Osteoblast (primary cell): ENCODE measurements around the gene NPIPB8. TPM values are rescaled to one million over a fixed set of nuclear protein-coding genes. Genes with fewer than 3 reads are reported as not detected.
A peak's percentile ranks its signal among the peaks of the same experiment; 100 is the strongest.
"Not testable (repeated sequence)": the region's sequence is repeated elsewhere in the genome, so short reads cannot be mapped to it uniquely, and the experiment has no call there.

Experiments
- DNase-seq: peaks from one replicate; pipeline ENCODE4 v3.0.0; 2011; ENCODE audit warnings: low spot score, mixed read lengths; ENCODE audit not compliant: insufficient read length; ENCODE audit errors: missing footprints
- H2AFZ ChIP-seq: 2 replicates; pipeline ENCODE4 v1.6.0; 2011; ENCODE audit warnings: mild to moderate bottlenecking, low read length
- H3K27ac ChIP-seq: 2 replicates; pipeline ENCODE4 v1.5.1; 2011; ENCODE audit warnings: mild to moderate bottlenecking, low read depth, low read length, moderate library complexity
- H3K27me3 ChIP-seq: 2 replicates; pipeline ENCODE4 v1.6.0; 2012; ENCODE audit warnings: mild to moderate bottlenecking, control low read depth, inconsistent platforms, low read length, moderate library complexity; ENCODE audit not compliant: insufficient read depth
- H3K36me3 ChIP-seq: 2 replicates; pipeline ENCODE4 v1.5.1; 2011; ENCODE audit warnings: mild to moderate bottlenecking, low read length, control low read depth, moderate library complexity; ENCODE audit not compliant: insufficient read depth
- H3K4me1 ChIP-seq: 2 replicates; pipeline ENCODE4 v1.5.1; 2011; ENCODE audit warnings: mild to moderate bottlenecking, low read length, control low read depth, moderate library complexity; ENCODE audit not compliant: insufficient read depth
- H3K4me2 ChIP-seq: 2 replicates; pipeline ENCODE4 v1.6.0; 2011; ENCODE audit warnings: mild to moderate bottlenecking, low read length; ENCODE audit not compliant: insufficient read depth
- H3K4me3 ChIP-seq: fragments of 200-600 bp; sonication (generic); 3 replicates; pipeline ENCODE4 v1.5.1; 2012; ENCODE audit warnings: mild to moderate bottlenecking, low read length, inconsistent platforms; ENCODE audit not compliant: insufficient read depth
- H3K79me2 ChIP-seq: 2 replicates; pipeline ENCODE4 v1.6.0; 2012; ENCODE audit warnings: mild to moderate bottlenecking, low read length, control low read depth, inconsistent platforms; ENCODE audit not compliant: insufficient read depth
- H3K9me3 ChIP-seq: 2 replicates; pipeline ENCODE4 v1.5.1; 2011; ENCODE audit warnings: low read depth, low read length, control low read depth
- H4K20me1 ChIP-seq: 2 replicates; pipeline ENCODE4 v1.6.0; 2012; ENCODE audit warnings: mild to moderate bottlenecking, low read length, control low read depth; ENCODE audit not compliant: insufficient read depth
- CTCF ChIP-seq: IDR thresholded peaks from 2 replicates; pipeline ENCODE4 v1.5.1; 2011; ENCODE audit warnings: mild to moderate bottlenecking, low read depth, low read length, moderate library complexity; ENCODE audit errors: extremely low read depth
- total RNA-seq: library from RNA; depleted of rRNA; stranded (reverse); fragments of >200 nt; gene quantifications from 2 replicates; pipeline ENCODE4 v1.2.3, GENCODE V29; 2012

NPIPB8 gene
- total RNA-seq, 1 donor = not detected

GRCh38 chr16:28615486-28616223, 22.2 kb upstream of the NPIPB8 start:
- DNase-seq, H4K20me1 ChIP-seq, H3K4me3 ChIP-seq: not testable (repeated sequence)

DNA sequence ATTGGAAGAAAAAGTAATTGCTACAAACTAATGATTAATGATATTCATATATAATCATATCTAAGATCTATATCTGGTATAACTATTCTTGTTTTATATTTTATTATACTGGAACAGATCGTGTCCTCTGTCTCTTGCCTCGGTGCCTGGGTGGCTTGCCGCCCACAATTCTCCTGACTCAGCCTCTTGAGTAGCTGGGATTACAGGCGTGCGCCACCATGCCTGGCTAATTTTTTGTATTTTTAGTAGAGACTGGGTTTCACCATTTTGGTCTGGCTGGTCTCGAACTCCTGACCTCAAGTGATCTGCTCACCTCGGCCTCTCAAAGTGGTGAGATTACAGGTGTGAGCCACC, 21.7 kb upstream of the NPIPB8 start:
- H2AFZ ChIP-seq, H3K4me3 ChIP-seq, H3K36me3 ChIP-seq, H3K9me3 ChIP-seq, H3K79me2 ChIP-seq, DNase-seq, H3K27me3 ChIP-seq, H3K4me2 ChIP-seq, H3K4me1 ChIP-seq, H4K20me1 ChIP-seq, H3K27ac ChIP-seq: not testable (repeated sequence)

More at GRCh38 chr16:28615486-28616223, 22.2 kb upstream of the NPIPB8 start:
- H3K27ac ChIP-seq, H3K4me2 ChIP-seq, H3K4me1 ChIP-seq, H2AFZ ChIP-seq, H3K9me3 ChIP-seq, H3K36me3 ChIP-seq, H3K79me2 ChIP-seq, H3K27me3 ChIP-seq: not testable (repeated sequence)
- TF ChIP-seq CTCF = peak; percentile 47

DNA sequence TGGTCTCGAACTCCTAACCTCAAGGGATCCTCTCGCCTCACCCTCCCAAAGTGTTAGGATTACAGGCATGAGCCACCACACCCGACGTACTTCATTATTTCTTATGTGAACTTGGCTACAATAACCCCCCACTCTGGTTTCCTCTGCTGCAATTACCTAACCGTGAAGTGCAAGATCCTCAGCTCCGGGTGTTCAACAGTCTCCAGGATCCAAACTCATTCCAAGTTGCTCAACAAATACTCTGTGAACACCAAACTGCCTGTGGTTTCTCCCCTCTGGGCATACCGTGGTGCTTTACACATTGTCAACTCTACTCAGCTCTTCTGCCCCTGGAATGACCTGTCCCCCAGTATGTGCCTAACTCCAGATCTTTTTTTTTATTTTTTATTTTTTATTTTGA, 21.2 kb upstream of the NPIPB8 start:
- Histone ChIP-seq H3K4me3 (no peak overlapping the region), H3K4me2 (no peak overlapping the region), H3K27me3 (no peaks in the 10 kb centered on the region), H2AFZ (no peak overlapping the region), H3K9me3 (no peaks in the 10 kb centered on the region), H3K79me2 (no peaks in the 10 kb centered on the region), H3K4me1 (no peaks in the 10 kb centered on the region), H3K27ac (no peak overlapping the region), H3K36me3 (no peaks in the 10 kb centered on the region), H4K20me1 (no peaks in the 10 kb centered on the region)
- no peak for TF ChIP-seq CTCF
- no peak for DNase-seq

GRCh38 chr16:28617874-28618273, 20.0 kb upstream of the NPIPB8 start:
- H3K27ac ChIP-seq = no peak overlapping the region
- no peak for TF ChIP-seq CTCF
- no peak overlapping the region for H2AFZ ChIP-seq
- H3K4me1 ChIP-seq = no peaks in the 10 kb centered on the region
- no peak overlapping the region for H3K4me2 ChIP-seq
- no peaks in the 10 kb centered on the region for H3K36me3 ChIP-seq
- H3K4me3 ChIP-seq = no peak overlapping the region
- H3K79me2 ChIP-seq = no peaks in the 10 kb centered on the region
- no peaks in the 10 kb centered on the region for H4K20me1 ChIP-seq
- DNase-seq = no peak
- H3K9me3 ChIP-seq = no peaks in the 10 kb centered on the region
- no peaks in the 10 kb centered on the region for H3K27me3 ChIP-seq

DNA sequence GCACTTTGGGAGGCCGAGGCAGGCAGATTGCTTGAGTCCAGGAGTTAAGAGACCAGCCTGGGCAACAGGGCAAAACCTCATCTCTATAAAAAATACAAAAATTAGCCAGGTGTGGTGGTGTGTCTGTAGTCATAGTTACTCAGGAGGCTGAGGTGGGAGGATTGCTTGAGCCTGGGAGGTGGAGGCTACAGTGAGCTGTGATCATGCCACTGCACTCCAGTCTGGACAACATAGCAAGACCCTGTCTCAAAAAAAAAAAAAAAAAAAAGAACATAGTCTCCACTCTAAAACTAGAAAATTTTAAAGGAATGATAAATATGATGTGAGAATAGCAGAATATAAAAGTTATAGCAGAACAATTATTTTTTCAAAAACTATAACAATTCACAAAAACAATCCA, 17.5 kb upstream of the NPIPB8 start:
- H3K27me3 ChIP-seq, H3K27ac ChIP-seq, H2AFZ ChIP-seq, H3K4me1 ChIP-seq, H3K79me2 ChIP-seq, H3K9me3 ChIP-seq, H3K36me3 ChIP-seq, H4K20me1 ChIP-seq, H3K4me3 ChIP-seq, H3K4me2 ChIP-seq, DNase-seq: not testable (repeated sequence)
